AG04450 (cell line): ENCODE data around the gene STPG4. TPM values are rescaled to one million over a fixed set of nuclear protein-coding genes. Genes with fewer than 3 reads are reported as not detected.

Experiments used
- CTCF ChIA-PET: fragments of 300-600, 350-600 bp; formaldehyde crosslinking; extraction: SDS; loops from one replicate; lab custom pipeline; 2022; ENCODE audit warnings: antibody characterized with exemption, inconsistent platforms; lab: Charles Lee
- POLR2A ChIA-PET: fragments of 350-600 bp; formaldehyde crosslinking; extraction: SDS; loops from one replicate; lab custom pipeline; 2021; ENCODE audit warnings: antibody characterized with exemption, inconsistent platforms; lab: Yijun Ruan, JAX
- DNase-seq: peaks from one replicate; pipeline ENCODE4 v3.0.0-alpha.2; 2011; ENCODE audit warnings: low read depth, low spot score
- H3K27ac ChIP-seq: one replicate; pipeline ENCODE4 v1.5.1; 2012; ENCODE audit warnings: low read depth, low read length, control low read depth
- H3K27me3 ChIP-seq: one replicate; pipeline ENCODE4 v1.6.0; 2012; ENCODE audit warnings: low read length; ENCODE audit not compliant: control insufficient read depth, insufficient read depth
- H3K4me3 ChIP-seq: 2 replicates; pipeline ENCODE4 v1.5.1; 2011; ENCODE audit warnings: mild to moderate bottlenecking, low read depth, low read length, control low read depth
- H3K9me3 ChIP-seq: 2 replicates; pipeline ENCODE4 v1.5.1; 2012; ENCODE audit warnings: low read length; ENCODE audit not compliant: control insufficient read depth, insufficient read depth
- CTCF ChIP-seq: IDR thresholded peaks from 2 replicates; pipeline ENCODE4 v1.5.1; 2011; ENCODE audit warnings: low read depth, low read length, control low read depth, inconsistent platforms
- polyA plus RNA-seq: library from polyadenylated mRNA; depleted of rRNA; stranded (reverse); fragments of >200 nt; gene quantifications from 2 replicates; pipeline ENCODE4 v1.2.3, GENCODE V29; 2011

STPG4 gene
- polyA plus RNA-seq, 1 experiment = 0.14 TPM

GRCh38 chr2:47077442-47078117, 77.5 kb downstream of the STPG4 start:
- peak overlapping the region; percentile 97 for H3K27ac ChIP-seq
- TF ChIP-seq CTCF = no peak
- H3K27me3 ChIP-seq = no peaks in the 10 kb centered on the region
- no peak for DNase-seq
- H3K4me3 ChIP-seq = no peak overlapping the region
- POLR2A ChIA-PET = interaction anchor here (1.1 to 2.9 kb wide), 3 partner anchors 8 to 20 kb away, joined by 4 to 13 read pairs (median 7); no protein-coding TSS in a partner anchor
- peaks cover 3% of the 10 kb centered on the region; the same call in 1 of the 2 replicates for H3K9me3 ChIP-seq
- CTCF ChIA-PET = no interaction called here

GRCh38 chr2:47076586-47077441, 78.3 kb downstream of the STPG4 start:
- no peak for TF ChIP-seq CTCF
- peak; percentile 87 for DNase-seq
- Histone ChIP-seq H3K9me3 (peaks cover 3% of the 10 kb centered on the region; the same call in 1 of the 2 replicates), H3K27me3 (no peaks in the 10 kb centered on the region), H3K27ac (peak overlapping the region; percentile 97), H3K4me3 (no peak overlapping the region)
- CTCF ChIA-PET = interaction anchor here (0.6 to 1.0 kb wide), 3 partner anchors 11 to 243 kb away, joined by 3 to 8 read pairs (median 6); no protein-coding TSS in a partner anchor
- POLR2A ChIA-PET = interaction anchor here (0.6 to 2.9 kb wide), 5 partner anchors 9 to 95 kb away, joined by 4 to 13 read pairs (median 6); no protein-coding TSS in a partner anchor

GRCh38 chr2:47076126-47076506, 79.0 kb downstream of the STPG4 start:
- TF ChIP-seq CTCF = no peak
- Histone ChIP-seq H3K27me3 (no peaks in the 10 kb centered on the region), H3K9me3 (peaks cover 3% of the 10 kb centered on the region; the same call in 1 of the 2 replicates), H3K4me3 (no peak overlapping the region), H3K27ac (peak overlapping the region; percentile 97)
- DNase-seq = no peak
- CTCF ChIA-PET = interaction anchor here (0.8 to 1.0 kb wide), 2 partner anchors 10 to 244 kb away, joined by 3 to 6 read pairs; no protein-coding TSS in a partner anchor
- POLR2A ChIA-PET = interaction anchor here (0.6 to 2.9 kb wide), 4 partner anchors 10 to 96 kb away, joined by 4 to 13 read pairs (median 6); no protein-coding TSS in a partner anchor

- no peak for DNase-seq
- no peak for TF ChIP-seq CTCF
- H3K27ac ChIP-seq = peak overlapping the region; percentile 97
- H3K4me3 ChIP-seq = no peak overlapping the region
- H3K27me3 ChIP-seq = no peaks in the 10 kb centered on the region
- ChIA-PET CTCF (interaction anchor here (1.0 kb wide), 1 partner anchor 245 kb away, joined by 3 read pairs; no protein-coding TSS in a partner anchor), POLR2A (interaction anchor here (1.2 to 2.9 kb wide), 2 partner anchors 10 to 32 kb away, joined by 6 to 13 read pairs; no protein-coding TSS in a partner anchor)
- H3K9me3 ChIP-seq = peaks cover 3% of the 10 kb centered on the region; the same call in 1 of the 2 replicates
Observed at GRCh38 chr2:47075361-47076125, 79.6 kb downstream of the STPG4 start.
